HL-60 (cell line): ENCODE results near the gene SLFN5.

Experiments used
- DNase-seq, 2 experiments: peaks; one replicate each; pipeline ENCODE4 v3.0.0-alpha.2; 2010 to 2020; ENCODE audit warnings: low read depth in 1 of 2, low spot score in 1 of 2
- H3K27ac ChIP-seq: fragments of 250-450 bp; sonication (Bioruptor Pico); replicated peaks from 2 replicates; pipeline ENCODE4 v1.5.1; 2020; ENCODE audit warnings: mild to moderate bottlenecking, moderate library complexity
- H3K27me3 ChIP-seq: fragments of 250-450 bp; sonication (Bioruptor Pico); 2 replicates; pipeline ENCODE4 v1.5.1; 2021; ENCODE audit warnings: mild to moderate bottlenecking, moderate library complexity; ENCODE audit not compliant: insufficient read depth, poor library complexity, severe bottlenecking
- H3K4me3 ChIP-seq: replicated peaks from 2 replicates; pipeline ENCODE4 v1.5.1; 2011; ENCODE audit warnings: mild to moderate bottlenecking, control low read depth, low read length; ENCODE audit not compliant: insufficient read depth
- GABPA ChIP-seq: IDR thresholded peaks from 2 replicates; pipeline ENCODE4 v1.6.1; 2012; ENCODE audit warnings: low read depth
- POLR2AphosphoS5 ChIP-seq: IDR thresholded peaks from 2 replicates; pipeline ENCODE4 v1.6.1; 2012; ENCODE audit warnings: low read depth
- SPI1 ChIP-seq: IDR thresholded peaks from 2 replicates; pipeline ENCODE4 v1.6.1; 2012; ENCODE audit warnings: low read depth, mild to moderate bottlenecking, borderline replicate concordance
- TF ChIP-seq, protein P1 (sequence below): IDR thresholded peaks from 2 replicates; pipeline ENCODE4 v1.6.1; 2012; ENCODE audit warnings: low read depth; ENCODE audit not compliant: insufficient replicate concordance
- TF ChIP-seq, protein P2 (sequence below): IDR thresholded peaks from one replicate; pipeline ENCODE4 v1.5.1; 2011; ENCODE audit warnings: low read length, control low read depth, inconsistent platforms; ENCODE audit not compliant: insufficient read depth

The SLFN5 gene

DNA sequence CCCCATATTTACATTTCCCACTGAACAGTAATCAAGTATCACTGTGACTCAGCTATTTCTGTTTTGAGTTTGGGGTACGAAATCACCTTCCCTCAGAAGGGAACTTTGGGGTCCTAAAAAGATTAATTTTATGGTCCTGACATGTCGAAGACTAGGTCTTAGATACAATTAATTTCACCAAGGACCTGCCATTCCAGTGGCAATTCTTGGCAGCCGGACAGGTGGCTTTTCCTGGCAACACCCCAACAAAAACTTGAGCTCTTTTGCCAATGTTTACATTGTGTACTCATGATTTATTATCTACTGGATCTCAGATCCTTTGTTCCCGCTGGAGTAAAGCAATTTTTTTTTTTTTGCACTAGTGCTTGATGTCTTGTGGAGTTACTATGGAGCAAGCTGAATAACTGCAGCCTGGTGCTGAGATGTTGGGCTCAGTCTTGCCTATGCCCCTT is 14.4 kb downstream of the SLFN5 start:
- Histone ChIP-seq H3K27me3 (peaks cover 3% of the 10 kb centered on the region), H3K4me3 (no peak overlapping the region), H3K27ac (no peak overlapping the region)
- no peak for DNase-seq
- TF ChIP-seq, protein P1, sequence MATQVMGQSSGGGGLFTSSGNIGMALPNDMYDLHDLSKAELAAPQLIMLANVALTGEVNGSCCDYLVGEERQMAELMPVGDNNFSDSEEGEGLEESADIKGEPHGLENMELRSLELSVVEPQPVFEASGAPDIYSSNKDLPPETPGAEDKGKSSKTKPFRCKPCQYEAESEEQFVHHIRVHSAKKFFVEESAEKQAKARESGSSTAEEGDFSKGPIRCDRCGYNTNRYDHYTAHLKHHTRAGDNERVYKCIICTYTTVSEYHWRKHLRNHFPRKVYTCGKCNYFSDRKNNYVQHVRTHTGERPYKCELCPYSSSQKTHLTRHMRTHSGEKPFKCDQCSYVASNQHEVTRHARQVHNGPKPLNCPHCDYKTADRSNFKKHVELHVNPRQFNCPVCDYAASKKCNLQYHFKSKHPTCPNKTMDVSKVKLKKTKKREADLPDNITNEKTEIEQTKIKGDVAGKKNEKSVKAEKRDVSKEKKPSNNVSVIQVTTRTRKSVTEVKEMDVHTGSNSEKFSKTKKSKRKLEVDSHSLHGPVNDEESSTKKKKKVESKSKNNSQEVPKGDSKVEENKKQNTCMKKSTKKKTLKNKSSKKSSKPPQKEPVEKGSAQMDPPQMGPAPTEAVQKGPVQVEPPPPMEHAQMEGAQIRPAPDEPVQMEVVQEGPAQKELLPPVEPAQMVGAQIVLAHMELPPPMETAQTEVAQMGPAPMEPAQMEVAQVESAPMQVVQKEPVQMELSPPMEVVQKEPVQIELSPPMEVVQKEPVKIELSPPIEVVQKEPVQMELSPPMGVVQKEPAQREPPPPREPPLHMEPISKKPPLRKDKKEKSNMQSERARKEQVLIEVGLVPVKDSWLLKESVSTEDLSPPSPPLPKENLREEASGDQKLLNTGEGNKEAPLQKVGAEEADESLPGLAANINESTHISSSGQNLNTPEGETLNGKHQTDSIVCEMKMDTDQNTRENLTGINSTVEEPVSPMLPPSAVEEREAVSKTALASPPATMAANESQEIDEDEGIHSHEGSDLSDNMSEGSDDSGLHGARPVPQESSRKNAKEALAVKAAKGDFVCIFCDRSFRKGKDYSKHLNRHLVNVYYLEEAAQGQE = no peak
- TF ChIP-seq, protein P2, sequence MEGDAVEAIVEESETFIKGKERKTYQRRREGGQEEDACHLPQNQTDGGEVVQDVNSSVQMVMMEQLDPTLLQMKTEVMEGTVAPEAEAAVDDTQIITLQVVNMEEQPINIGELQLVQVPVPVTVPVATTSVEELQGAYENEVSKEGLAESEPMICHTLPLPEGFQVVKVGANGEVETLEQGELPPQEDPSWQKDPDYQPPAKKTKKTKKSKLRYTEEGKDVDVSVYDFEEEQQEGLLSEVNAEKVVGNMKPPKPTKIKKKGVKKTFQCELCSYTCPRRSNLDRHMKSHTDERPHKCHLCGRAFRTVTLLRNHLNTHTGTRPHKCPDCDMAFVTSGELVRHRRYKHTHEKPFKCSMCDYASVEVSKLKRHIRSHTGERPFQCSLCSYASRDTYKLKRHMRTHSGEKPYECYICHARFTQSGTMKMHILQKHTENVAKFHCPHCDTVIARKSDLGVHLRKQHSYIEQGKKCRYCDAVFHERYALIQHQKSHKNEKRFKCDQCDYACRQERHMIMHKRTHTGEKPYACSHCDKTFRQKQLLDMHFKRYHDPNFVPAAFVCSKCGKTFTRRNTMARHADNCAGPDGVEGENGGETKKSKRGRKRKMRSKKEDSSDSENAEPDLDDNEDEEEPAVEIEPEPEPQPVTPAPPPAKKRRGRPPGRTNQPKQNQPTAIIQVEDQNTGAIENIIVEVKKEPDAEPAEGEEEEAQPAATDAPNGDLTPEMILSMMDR = no peak
- TF ChIP-seq SPI1 (no peak), GABPA (no peak), POLR2AphosphoS5 (no peak)

DNA sequence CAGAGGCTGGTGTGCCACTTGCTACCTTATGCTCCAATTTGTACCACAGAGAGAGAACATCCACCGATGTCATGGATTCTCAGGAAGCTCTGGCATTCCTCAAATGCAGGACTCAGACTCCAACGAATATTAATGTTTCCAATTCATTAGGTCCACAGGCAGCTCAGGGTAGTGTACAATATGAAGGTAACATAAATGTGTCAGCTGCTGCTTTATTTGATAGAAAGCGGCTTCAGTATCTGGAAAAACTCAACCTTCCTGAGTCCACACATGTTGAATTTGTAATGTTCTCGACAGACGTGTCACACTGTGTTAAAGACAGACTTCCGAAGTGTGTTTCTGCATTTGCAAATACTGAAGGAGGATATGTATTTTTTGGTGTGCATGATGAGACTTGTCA is 16.1 kb downstream of the SLFN5 start:
- Histone ChIP-seq H3K4me3 (no peak overlapping the region), H3K27me3 (peaks cover 3% of the 10 kb centered on the region), H3K27ac (no peak overlapping the region)
- TF ChIP-seq POLR2AphosphoS5 (no peak), SPI1 (no peak), GABPA (no peak)
- TF ChIP-seq, protein P1 = no peak
- TF ChIP-seq, protein P2 = no peak
- no peak for DNase-seq

DNA sequence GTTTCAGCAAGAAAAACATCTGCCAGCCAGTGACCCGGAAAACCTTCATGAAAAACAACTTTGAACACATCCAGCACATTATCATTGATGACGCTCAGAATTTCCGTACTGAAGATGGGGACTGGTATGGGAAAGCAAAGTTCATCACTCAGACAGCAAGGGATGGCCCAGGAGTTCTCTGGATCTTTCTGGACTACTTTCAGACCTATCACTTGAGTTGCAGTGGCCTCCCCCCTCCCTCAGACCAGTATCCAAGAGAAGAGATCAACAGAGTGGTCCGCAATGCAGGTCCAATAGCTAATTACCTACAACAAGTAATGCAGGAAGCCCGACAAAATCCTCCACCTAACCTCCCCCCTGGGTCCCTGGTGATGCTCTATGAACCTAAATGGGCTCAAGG is 22.2 kb downstream of the SLFN5 start:
- H3K4me3 ChIP-seq = no peak overlapping the region
- H3K27ac ChIP-seq = no peak overlapping the region
- TF ChIP-seq, protein P1 = no peak
- no peak for TF ChIP-seq POLR2AphosphoS5
- TF ChIP-seq GABPA = no peak
- no peak for TF ChIP-seq SPI1
- TF ChIP-seq, protein P2 = no peak
- no peaks in the 10 kb centered on the region for H3K27me3 ChIP-seq
- no peak for DNase-seq
